ENCODE results near the gene IL18RAP.

The IL18RAP gene

DNA sequence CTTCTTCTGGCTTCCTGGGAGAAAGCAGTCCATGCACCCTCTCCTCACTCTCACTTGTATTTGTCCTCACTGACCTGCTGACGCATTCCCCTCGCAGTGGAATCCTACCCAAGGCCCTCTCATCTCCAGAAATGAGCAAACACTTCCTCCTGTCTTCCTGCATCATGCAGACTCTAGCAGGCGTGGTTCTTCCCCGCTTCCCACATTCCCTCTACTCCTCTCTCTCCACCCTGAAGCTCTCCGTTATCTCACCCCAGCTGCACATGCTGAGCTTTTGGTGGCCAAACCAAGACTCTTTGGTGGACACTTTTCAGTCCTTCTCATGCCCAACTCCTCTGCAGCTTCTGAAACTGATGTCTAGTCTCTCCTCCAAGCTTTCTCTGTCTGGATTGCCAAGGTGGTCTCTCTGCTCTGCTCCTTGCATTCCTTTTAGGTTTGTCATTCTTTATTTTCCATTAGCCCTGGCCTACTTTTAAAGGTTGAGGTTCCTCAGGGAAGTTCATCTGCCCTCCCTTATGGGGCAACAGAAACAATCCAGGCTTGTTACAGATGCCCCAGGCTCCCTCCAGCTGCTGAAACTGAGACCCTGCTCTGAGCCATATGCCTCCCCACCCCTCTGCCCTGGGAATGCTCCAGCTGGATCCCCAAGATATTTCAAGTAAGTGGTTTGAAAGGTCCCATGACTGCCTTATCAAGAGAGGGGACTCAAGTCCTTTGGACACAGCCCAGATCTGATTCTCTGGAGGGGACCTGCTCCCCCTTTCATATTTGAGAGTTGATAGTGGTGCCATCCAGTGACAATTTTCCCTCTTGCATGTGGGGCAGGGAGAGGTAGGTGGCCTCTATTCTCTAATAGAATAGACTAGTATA, 835 bp upstream of the IL18RAP start:
- H3K27ac ChIP-seq = no peak overlapping the region
- no peak for TF ChIP-seq ZFX (IDR thresholded peaks at IDR 0.05; ENCODE audit: borderline replicate concordance)
- TF ChIP-seq, protein P1, sequence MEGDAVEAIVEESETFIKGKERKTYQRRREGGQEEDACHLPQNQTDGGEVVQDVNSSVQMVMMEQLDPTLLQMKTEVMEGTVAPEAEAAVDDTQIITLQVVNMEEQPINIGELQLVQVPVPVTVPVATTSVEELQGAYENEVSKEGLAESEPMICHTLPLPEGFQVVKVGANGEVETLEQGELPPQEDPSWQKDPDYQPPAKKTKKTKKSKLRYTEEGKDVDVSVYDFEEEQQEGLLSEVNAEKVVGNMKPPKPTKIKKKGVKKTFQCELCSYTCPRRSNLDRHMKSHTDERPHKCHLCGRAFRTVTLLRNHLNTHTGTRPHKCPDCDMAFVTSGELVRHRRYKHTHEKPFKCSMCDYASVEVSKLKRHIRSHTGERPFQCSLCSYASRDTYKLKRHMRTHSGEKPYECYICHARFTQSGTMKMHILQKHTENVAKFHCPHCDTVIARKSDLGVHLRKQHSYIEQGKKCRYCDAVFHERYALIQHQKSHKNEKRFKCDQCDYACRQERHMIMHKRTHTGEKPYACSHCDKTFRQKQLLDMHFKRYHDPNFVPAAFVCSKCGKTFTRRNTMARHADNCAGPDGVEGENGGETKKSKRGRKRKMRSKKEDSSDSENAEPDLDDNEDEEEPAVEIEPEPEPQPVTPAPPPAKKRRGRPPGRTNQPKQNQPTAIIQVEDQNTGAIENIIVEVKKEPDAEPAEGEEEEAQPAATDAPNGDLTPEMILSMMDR (IDR thresholded peaks at IDR 0.05) = no peak

DNA sequence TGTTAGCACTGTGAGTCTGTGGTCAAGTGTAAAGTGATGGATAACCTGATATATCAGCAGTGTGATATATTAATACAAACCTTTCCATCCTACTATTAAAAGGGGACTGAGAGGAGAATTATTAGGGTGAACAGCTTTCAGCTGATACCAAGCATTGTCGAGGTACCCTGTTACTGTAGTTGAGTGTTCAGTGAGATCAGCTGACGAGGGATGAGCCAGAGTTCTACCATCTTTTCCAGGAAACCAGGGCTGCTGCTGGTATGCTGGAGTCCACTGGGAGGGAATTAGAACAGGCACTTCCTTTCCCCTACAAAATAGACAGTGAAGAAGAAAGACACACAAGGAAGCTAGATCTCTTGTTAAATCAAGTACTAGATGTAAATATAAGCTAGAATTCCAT, 408 bp downstream of the IL18RAP start:
- H3K27ac ChIP-seq = no peak overlapping the region
- TF ChIP-seq ZFX (IDR thresholded peaks at IDR 0.05; ENCODE audit: borderline replicate concordance) = no peak
- TF ChIP-seq, protein P1 (IDR thresholded peaks at IDR 0.05) = no peak

DNA sequence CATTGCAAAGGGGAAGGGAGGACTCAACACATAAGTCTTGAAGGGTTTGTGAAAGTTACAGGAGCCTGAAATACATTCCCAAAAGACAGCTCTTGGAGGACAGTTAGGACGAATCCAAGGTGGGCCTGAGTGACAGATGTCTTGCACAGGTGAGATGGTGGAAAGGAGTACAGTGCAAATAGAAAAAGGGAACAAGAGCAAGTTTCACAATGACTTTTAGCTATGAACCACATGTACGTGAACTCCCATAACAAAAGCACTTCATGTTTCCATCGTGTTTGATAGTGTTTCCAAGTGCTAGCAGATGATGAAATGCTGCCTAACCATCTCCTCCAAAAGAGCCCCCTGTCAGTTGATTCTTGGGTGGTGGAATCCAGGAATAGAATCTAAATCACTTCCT, 1.8 kb downstream of the IL18RAP start:
- no peak overlapping the region for H3K27ac ChIP-seq
- no peak for TF ChIP-seq ZFX (IDR thresholded peaks at IDR 0.05; ENCODE audit: borderline replicate concordance)
- TF ChIP-seq, protein P1 (IDR thresholded peaks at IDR 0.05) = no peak

DNA sequence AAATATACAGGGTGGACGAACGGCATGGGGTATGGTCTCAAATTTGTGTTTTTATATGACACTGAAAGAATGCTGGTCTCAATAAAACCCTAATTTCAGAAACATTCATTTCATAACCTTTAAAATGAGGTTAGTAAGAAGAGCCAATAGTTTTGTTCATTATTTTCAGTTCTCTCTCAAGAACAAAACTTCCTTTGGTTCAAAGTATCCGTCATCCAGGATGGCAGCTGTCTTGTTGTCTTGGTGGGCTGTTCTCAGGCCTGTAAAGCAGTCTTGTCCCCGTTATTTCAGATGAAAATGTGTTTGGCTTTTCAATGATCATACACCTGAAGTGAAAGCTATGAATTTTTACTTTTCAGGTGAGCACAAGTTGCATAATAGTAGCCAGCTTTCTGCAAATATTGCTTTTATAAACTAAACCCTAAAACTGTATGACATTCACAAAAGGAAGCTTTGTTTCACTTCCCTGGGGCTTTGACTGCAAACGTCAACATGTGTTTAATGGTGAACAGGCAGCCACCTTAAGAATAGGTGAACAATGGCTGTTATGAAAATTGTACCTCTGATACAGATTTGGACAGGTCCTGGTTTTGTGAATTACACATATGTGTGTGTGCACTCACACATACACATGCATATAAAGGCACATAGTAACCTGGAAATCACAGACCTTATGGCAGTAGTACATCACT, 2.6 kb downstream of the IL18RAP start:
- TF ChIP-seq, protein P1 (IDR thresholded peaks at IDR 0.05) = no peak
- no peak for TF ChIP-seq ZFX (IDR thresholded peaks at IDR 0.05; ENCODE audit: borderline replicate concordance)
- H3K27ac ChIP-seq = no peak overlapping the region

DNA sequence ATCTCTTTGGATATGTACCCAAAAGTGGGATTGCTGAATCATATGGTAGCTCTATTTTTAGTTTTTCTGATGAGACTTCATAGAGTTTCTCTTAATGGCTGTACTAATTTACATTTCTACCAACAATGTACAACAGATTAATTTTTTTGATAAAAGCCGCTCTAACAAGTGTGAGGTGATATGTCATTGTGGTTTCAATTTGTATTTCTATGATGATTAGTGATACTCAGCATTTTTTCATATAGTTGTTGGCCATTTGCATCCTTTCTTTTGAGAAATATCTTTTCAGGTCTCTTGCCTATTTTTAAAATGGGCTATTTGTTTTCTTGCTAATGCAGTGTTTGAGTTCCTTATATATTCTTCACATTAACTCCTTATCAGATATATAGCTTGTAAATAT, 4.3 kb downstream of the IL18RAP start:
- H3K27ac ChIP-seq = no peak overlapping the region
- TF ChIP-seq, protein P1 (IDR thresholded peaks at IDR 0.05) = no peak
- no peak for TF ChIP-seq ZFX (IDR thresholded peaks at IDR 0.05; ENCODE audit: borderline replicate concordance)

DNA sequence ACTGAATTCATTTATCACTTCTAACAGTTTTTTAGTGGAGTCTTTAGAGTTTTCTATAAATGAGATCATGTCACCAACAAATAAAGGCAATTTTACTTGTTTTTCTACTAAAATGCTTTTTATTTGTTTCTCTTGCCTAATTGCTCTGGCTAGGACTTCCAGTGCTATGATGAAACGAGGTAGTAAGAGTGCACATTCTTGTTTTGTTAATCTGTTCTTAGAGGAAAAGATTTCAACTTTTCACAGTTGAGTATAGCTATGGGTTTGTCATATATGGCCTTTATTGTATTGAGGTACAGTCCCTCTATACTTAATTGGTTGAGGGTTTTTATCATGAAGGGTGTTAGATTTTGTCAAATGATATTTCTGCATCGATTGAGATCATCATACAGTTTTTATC, 5.6 kb downstream of the IL18RAP start:
- no peak for TF ChIP-seq ZFX (IDR thresholded peaks at IDR 0.05; ENCODE audit: borderline replicate concordance)
- no peak overlapping the region for H3K27ac ChIP-seq

DNA sequence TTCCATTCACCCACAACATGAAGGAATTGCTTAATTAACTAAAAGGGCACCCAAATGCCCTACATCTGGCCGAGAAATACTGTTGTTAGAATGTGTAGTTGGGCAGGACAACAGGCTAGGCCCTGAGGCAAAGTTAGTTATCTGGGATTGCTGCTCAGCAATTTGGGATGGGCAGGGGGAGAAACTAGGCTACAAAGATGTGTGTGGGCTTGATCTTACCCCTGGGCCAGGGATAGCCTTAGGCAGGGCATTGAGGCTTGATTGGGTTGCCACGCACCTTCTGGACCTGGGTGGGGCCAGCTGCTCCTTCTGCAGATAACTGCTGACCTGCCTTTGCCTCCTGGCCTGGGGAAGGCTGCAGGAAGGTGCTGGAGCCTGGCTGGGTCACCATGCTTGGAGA, 9.4 kb downstream of the IL18RAP start:
- TF ChIP-seq, protein P1 (IDR thresholded peaks at IDR 0.05) = no peak
- TF ChIP-seq ZFX (IDR thresholded peaks at IDR 0.05; ENCODE audit: borderline replicate concordance) = no peak
- no peak overlapping the region for H3K27ac ChIP-seq
